ENCODE data around the gene SLC23A3. TPM values are rescaled to one million over a fixed set of nuclear protein-coding genes. Genes with fewer than 3 reads are reported as not detected.

SLC23A3 gene
- polyA plus RNA-seq, 1 experiment, result 0.53 TPM

GRCh38 chr2:219175486-219175885, 5.7 kb upstream of the SLC23A3 start:
- no peak for TF ChIP-seq CTCF (IDR thresholded peaks at IDR 0.05; ENCODE audit: low read depth, low read length)
- no peaks in the 10 kb centered on the region; the same call in 1 of the 2 replicates for H3K9me3 ChIP-seq (ENCODE audit: control insufficient read depth, insufficient read depth, low read length)
- H3K4me3 ChIP-seq (ENCODE audit: low read depth, low read length), result peak overlapping the region; percentile 94
- CTCF ChIA-PET, result interaction anchor here (0.6 to 5.0 kb wide), 10 partner anchors 9 to 226 kb away, joined by 3 to 50 read pairs (median 4); partner anchors contain the start of gene ZFAND2B
- H3K27me3 ChIP-seq (ENCODE audit: control insufficient read depth, insufficient read depth, low read length), result no peaks in the 10 kb centered on the region
- POLR2A ChIA-PET, result interaction anchor here (1.2 kb wide), 1 partner anchor 17 kb away, joined by 3 read pairs; no protein-coding TSS in a partner anchor
- no peak for DNase-seq (ENCODE audit: low read depth, low spot score)
- H3K27ac ChIP-seq (ENCODE audit: low read depth, low read length), result no peak overlapping the region

- CTCF ChIA-PET, result interaction anchor here (1.3 to 5.0 kb wide), 4 partner anchors 15 to 145 kb away, joined by 4 to 50 read pairs (median 8); partner anchors contain the start of gene NHEJ1
- no peak for TF ChIP-seq CTCF (IDR thresholded peaks at IDR 0.05; ENCODE audit: low read depth, low read length)
- H3K9me3 ChIP-seq (ENCODE audit: control insufficient read depth, insufficient read depth, low read length), result no peaks in the 10 kb centered on the region; the same call in 1 of the 2 replicates
- H3K4me3 ChIP-seq (ENCODE audit: low read depth, low read length), result no peak overlapping the region
- H3K27me3 ChIP-seq (ENCODE audit: control insufficient read depth, insufficient read depth, low read length), result no peaks in the 10 kb centered on the region
- H3K27ac ChIP-seq (ENCODE audit: low read depth, low read length), result no peak overlapping the region
- no peak for DNase-seq (ENCODE audit: low read depth, low spot score)
- POLR2A ChIA-PET, result no interaction called here
These were observed 5.0 kb upstream of the SLC23A3 start for GRCh38 chr2:219174801-219175200.

- Histone ChIP-seq H3K9me3 (ENCODE audit: control insufficient read depth, insufficient read depth, low read length) (no peaks in the 10 kb centered on the region; the same call in 1 of the 2 replicates), H3K4me3 (ENCODE audit: low read depth, low read length) (no peak overlapping the region), H3K27ac (ENCODE audit: low read depth, low read length) (no peak overlapping the region), H3K27me3 (ENCODE audit: control insufficient read depth, insufficient read depth, low read length) (no peaks in the 10 kb centered on the region)
- ChIA-PET POLR2A (no interaction called here), CTCF (interaction anchor here (1.3 to 5.0 kb wide), 3 partner anchors 15 to 120 kb away, joined by 7 to 50 read pairs (median 8); partner anchors contain the start of gene NHEJ1)
- no peak for TF ChIP-seq CTCF (IDR thresholded peaks at IDR 0.05; ENCODE audit: low read depth, low read length)
- no peak for DNase-seq (ENCODE audit: low read depth, low spot score)
These were observed 4.3 kb upstream of the SLC23A3 start for GRCh38 chr2:219174146-219174545.

GRCh38 chr2:219173176-219173575, 3.3 kb upstream of the SLC23A3 start:
- Histone ChIP-seq H3K27me3 (ENCODE audit: control insufficient read depth, insufficient read depth, low read length) (no peaks in the 10 kb centered on the region), H3K9me3 (ENCODE audit: control insufficient read depth, insufficient read depth, low read length) (no peaks in the 10 kb centered on the region; the same call in 1 of the 2 replicates), H3K27ac (ENCODE audit: low read depth, low read length) (no peak overlapping the region), H3K4me3 (ENCODE audit: low read depth, low read length) (no peak overlapping the region)
- POLR2A ChIA-PET, result no interaction called here
- CTCF ChIA-PET, result interaction anchor here (1.4 to 5.0 kb wide), 3 partner anchors 13 to 121 kb away, joined by 3 to 50 read pairs (median 40); partner anchors contain the start of gene NHEJ1
- TF ChIP-seq CTCF (IDR thresholded peaks at IDR 0.05; ENCODE audit: low read depth, low read length), result no peak
- DNase-seq (ENCODE audit: low read depth, low spot score), result no peak

All from AG04450 (cell line).